Cardiac fibroblast (primary cell): ENCODE results near the gene GTF3C2.
"Not testable (repeated sequence)": the region's sequence is repeated elsewhere in the genome, so short reads cannot be mapped to it uniquely, and the experiment has no call there.

Source experiments
- DNase-seq, 2 donors: peaks; one replicate each; pipeline versions ENCODE4 v3.0.0 to v3.0.0-alpha.2; 2010; ENCODE audit warnings: low read depth in 2 of 2
- H3K4me3 ChIP-seq, 2 donors: replicated peaks in 1 of 2; 1 replicate in 1 of 2; 2 replicates in 1 of 2; pipeline ENCODE4 v1.5.1; 2011; ENCODE audit warnings: low read depth in 2 of 2, low read length in 2 of 2, mild to moderate bottlenecking in 2 of 2, moderate library complexity in 1 of 2
- TF ChIP-seq, protein P1 (sequence below): IDR thresholded peaks from one replicate; pipeline ENCODE4 v1.5.1; 2011; ENCODE audit warnings: low read depth, mild to moderate bottlenecking, low read length, inconsistent platforms

Gene GTF3C2

GRCh38 chr2:27356056-27356381 is 545 bp downstream of the GTF3C2 start:
- peak; percentile 63 to 64 for DNase-seq
- H3K4me3 ChIP-seq: peak overlapping the region; percentile 98

DNA sequence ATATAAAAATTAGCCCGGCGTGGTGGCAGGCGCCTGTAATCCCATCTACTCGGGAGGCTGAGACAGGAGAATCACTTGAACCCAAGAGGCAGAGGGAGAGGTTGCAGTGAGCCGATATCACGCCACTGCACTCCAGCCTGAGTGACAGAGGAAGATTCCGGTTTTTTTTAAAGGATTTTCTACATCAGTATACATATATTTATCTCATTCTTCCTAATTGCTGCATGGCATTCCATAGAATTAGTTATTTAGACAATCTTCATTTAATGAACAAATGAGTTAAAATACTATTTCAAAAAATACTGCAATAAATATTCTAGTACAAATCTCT is 2.0 kb downstream of the GTF3C2 start:
- TF ChIP-seq, protein P1, sequence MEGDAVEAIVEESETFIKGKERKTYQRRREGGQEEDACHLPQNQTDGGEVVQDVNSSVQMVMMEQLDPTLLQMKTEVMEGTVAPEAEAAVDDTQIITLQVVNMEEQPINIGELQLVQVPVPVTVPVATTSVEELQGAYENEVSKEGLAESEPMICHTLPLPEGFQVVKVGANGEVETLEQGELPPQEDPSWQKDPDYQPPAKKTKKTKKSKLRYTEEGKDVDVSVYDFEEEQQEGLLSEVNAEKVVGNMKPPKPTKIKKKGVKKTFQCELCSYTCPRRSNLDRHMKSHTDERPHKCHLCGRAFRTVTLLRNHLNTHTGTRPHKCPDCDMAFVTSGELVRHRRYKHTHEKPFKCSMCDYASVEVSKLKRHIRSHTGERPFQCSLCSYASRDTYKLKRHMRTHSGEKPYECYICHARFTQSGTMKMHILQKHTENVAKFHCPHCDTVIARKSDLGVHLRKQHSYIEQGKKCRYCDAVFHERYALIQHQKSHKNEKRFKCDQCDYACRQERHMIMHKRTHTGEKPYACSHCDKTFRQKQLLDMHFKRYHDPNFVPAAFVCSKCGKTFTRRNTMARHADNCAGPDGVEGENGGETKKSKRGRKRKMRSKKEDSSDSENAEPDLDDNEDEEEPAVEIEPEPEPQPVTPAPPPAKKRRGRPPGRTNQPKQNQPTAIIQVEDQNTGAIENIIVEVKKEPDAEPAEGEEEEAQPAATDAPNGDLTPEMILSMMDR: no peak
- no peak overlapping the region for H3K4me3 ChIP-seq
- no peak for DNase-seq

More at GRCh38 chr2:27356056-27356381, 545 bp downstream of the GTF3C2 start:
- TF ChIP-seq, protein P1: no peak

GRCh38 chr2:27353762-27354596 is 2.6 kb downstream of the GTF3C2 start:
- TF ChIP-seq, protein P1: no peak
- DNase-seq: peak; percentile 22 to 43
- H3K4me3 ChIP-seq: no peak overlapping the region

DNA sequence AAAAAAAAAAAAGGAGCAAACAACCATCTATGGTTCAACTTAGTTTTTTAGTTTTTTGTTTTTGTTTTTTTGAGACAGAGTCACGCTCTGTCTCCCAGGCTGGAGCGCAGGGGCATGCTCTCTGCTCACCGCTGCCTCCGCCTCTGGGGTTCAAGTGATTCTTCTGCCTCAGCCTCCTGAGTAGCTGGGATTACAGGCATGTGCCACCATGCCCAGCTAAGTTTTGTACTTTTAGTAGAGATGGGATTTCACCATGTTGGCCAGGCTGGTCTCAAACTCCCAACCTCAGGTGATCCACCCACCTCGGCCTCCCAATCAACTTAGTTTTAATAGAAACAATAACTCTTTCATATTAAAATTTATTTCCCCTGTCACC is 3.2 kb downstream of the GTF3C2 start:
- H3K4me3 ChIP-seq, DNase-seq: not testable (repeated sequence)

DNA sequence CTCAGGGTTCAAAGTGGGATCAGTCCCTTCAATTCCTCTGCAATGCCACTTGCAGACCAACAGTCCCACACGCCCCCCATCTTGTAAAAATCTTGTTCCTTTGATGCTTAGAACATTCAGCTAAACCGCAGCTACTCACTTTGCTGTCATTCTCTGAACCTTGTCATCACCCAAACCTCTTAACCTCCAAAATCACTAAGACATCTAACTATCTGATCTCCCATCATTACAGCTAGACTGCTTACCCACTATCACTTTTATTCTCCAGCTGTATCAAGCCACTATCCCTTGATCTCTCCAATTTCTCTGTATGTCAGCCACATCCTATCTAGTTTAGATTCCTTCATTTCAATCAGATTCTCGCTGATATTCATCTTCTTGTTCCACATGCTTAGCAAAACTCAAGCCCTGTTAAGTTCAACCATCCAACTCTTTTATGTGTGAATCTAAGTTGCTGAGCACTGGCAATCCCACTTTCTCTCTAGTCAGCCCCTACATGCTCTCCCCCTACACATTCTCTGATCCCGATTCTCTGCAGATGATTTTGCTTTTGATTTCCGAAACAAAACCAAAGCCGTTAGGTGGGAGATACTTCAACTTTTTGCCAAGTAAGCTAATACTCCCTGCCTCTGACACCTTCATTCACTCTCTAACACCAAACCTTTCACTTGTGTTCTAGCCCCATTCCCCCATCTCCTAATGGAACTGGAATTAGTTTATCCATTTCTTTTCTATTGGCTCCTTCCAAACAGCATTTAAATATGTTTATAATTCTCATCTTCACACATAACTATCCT is 4.6 kb downstream of the GTF3C2 start:
- no peak overlapping the region for H3K4me3 ChIP-seq
- TF ChIP-seq, protein P1: no peak
- no peak for DNase-seq

DNA sequence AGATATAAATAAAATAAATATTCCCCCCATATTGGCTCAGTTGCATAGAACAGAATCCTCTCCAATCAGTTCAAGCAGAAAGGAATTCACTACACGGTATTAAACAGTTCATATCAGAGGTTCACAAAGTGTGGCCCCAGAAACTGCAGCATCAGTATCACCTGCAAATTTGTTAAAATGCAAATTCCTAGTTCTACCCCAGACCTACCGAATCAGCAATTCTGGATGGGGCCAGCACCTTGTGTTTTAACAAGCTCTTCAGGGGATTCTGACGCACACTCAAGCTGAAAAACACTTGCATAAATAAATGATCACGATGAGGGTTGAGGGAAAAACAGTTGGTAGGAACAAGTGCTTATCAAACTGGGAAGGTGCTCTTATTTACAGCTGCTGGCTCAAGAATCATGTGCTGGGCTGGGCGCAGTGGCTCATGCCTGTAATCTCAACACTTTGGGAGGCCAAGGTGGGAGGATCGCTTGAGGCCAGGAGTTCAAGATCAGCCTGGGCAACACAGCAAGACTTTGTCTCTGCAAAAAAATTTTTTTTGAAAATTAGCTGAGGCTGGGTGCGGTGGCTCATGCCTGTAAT is 6.4 kb downstream of the GTF3C2 start:
- no peak for DNase-seq
- H3K4me3 ChIP-seq: no peak overlapping the region
- TF ChIP-seq, protein P1: no peak

DNA sequence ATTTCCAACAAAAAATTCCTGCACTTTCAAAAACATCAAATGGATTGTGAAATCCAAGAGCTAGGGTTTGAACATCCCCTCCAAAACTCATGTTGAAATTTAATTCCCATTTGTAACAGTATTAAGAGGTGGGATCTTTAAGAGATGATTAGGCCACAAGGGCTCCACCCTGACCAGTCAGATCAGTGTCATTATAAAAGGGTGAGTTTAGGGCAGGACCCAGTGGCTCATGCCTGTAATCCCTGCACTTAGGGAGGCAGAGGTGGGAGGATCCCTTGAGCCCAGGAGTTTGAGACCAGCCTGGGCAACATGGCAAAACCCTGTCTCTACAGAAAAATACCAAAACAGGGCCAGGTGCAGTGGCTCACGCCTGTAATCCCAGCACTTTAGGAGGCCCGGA is 8.9 kb downstream of the GTF3C2 start:
- TF ChIP-seq, protein P1: no peak
- no peak for DNase-seq
- H3K4me3 ChIP-seq: no peak overlapping the region
